Epithelial cell of proximal tubule (primary cell): Measurements from ENCODE around the gene MRPL49. TPM values are rescaled to one million over a fixed set of nuclear protein-coding genes. Genes with fewer than 3 reads are reported as not detected.
A peak's percentile ranks its signal among the peaks of the same experiment; 100 is the strongest.
"Not testable (repeated sequence)": the region's sequence is repeated elsewhere in the genome, so short reads cannot be mapped to it uniquely, and the experiment has no call there.

ENCODE experiments used
- DNase-seq: peaks from one replicate; pipeline ENCODE4 v3.0.0-alpha.2; 2011; ENCODE audit warnings: low read depth
- H3K4me3 ChIP-seq: 2 replicates; pipeline ENCODE4 v1.5.1; 2011; ENCODE audit warnings: low read depth, mild to moderate bottlenecking, low read length
- CTCF ChIP-seq: conservative IDR thresholded peaks from 2 replicates; pipeline ENCODE4 v1.5.1; 2012; ENCODE audit warnings: low read depth, mild to moderate bottlenecking, low read length
- total RNA-seq: library from RNA; depleted of rRNA; stranded (reverse); fragments of >200 nt; gene quantifications from 2 replicates; pipeline ENCODE4 v1.2.3, GENCODE V29; 2015

The MRPL49 gene
- total RNA-seq, 1 donor from 2014 or later: 77.5 TPM

GRCh38 chr11:65148657-65149056, 26.5 kb downstream of the MRPL49 start:
- DNase-seq: no peak
- no peak overlapping the region for H3K4me3 ChIP-seq
- TF ChIP-seq CTCF: no peak

- DNase-seq, H3K4me3 ChIP-seq: not testable (repeated sequence)
These were observed 28.0 kb downstream of the MRPL49 start for GRCh38 chr11:65150131-65150508.

GRCh38 chr11:65150509-65151299, 28.6 kb downstream of the MRPL49 start:
- TF ChIP-seq CTCF: no peak
- peak; percentile 27 for DNase-seq
- no peak overlapping the region for H3K4me3 ChIP-seq

- DNase-seq: no peak
- TF ChIP-seq CTCF: no peak
- no peak overlapping the region for H3K4me3 ChIP-seq
These were observed 29.3 kb downstream of the MRPL49 start for GRCh38 chr11:65151331-65151899.

- no peak for TF ChIP-seq CTCF
- no peak for DNase-seq
- no peak overlapping the region for H3K4me3 ChIP-seq
These were observed 30.0 kb downstream of the MRPL49 start for GRCh38 chr11:65152122-65152521.

- TF ChIP-seq CTCF: no peak
- no peak overlapping the region for H3K4me3 ChIP-seq
- DNase-seq: no peak
These were observed 34.1 kb downstream of the MRPL49 start for GRCh38 chr11:65156256-65156655.

GRCh38 chr11:65156926-65157325, 34.8 kb downstream of the MRPL49 start:
- DNase-seq: no peak
- no peak overlapping the region for H3K4me3 ChIP-seq
- no peak for TF ChIP-seq CTCF
